ENCODE results near the gene ABLIM1.

The ABLIM1 gene

DNA sequence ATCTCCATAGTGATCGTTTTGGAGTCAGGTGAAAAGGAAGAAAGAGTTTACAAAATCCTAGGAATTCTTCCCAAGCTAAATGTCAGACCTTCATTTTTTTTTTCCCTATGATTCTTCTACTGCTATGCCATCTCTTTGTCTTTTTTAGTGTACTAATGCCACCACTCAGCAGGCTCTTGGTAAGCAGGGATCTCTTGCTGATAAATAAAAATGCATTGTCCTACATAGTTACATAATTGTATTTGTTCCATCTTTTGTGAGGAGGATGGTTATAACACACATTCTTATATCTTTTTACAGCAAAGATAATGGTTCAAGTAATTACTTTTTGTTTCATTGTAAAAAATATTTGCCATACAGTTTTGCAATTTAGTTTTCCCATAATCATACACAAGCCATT is 217.0 kb downstream of the ABLIM1 start:
- TF ChIP-seq, protein P1, sequence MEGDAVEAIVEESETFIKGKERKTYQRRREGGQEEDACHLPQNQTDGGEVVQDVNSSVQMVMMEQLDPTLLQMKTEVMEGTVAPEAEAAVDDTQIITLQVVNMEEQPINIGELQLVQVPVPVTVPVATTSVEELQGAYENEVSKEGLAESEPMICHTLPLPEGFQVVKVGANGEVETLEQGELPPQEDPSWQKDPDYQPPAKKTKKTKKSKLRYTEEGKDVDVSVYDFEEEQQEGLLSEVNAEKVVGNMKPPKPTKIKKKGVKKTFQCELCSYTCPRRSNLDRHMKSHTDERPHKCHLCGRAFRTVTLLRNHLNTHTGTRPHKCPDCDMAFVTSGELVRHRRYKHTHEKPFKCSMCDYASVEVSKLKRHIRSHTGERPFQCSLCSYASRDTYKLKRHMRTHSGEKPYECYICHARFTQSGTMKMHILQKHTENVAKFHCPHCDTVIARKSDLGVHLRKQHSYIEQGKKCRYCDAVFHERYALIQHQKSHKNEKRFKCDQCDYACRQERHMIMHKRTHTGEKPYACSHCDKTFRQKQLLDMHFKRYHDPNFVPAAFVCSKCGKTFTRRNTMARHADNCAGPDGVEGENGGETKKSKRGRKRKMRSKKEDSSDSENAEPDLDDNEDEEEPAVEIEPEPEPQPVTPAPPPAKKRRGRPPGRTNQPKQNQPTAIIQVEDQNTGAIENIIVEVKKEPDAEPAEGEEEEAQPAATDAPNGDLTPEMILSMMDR (IDR thresholded peaks at IDR 0.05), result no peak
- TF ChIP-seq ZFX (IDR thresholded peaks at IDR 0.05; ENCODE audit: borderline replicate concordance), result no peak

GRCh38 chr10:114437473-114438292 is 220.4 kb downstream of the ABLIM1 start:
- no peak overlapping the region for H3K27ac ChIP-seq

More for the DNA sequence above, 217.0 kb downstream of the ABLIM1 start:
- H3K27ac ChIP-seq, result no peak overlapping the region

GRCh38 chr10:114436941-114437340 is 221.1 kb downstream of the ABLIM1 start:
- TF ChIP-seq, protein P1 (IDR thresholded peaks at IDR 0.05), result no peak
- no peak for TF ChIP-seq ZFX (IDR thresholded peaks at IDR 0.05; ENCODE audit: borderline replicate concordance)
- no peak overlapping the region for H3K27ac ChIP-seq

More at GRCh38 chr10:114437473-114438292, 220.4 kb downstream of the ABLIM1 start:
- TF ChIP-seq ZFX (IDR thresholded peaks at IDR 0.05; ENCODE audit: borderline replicate concordance), result no peak
- TF ChIP-seq, protein P1 (IDR thresholded peaks at IDR 0.05), result peak; percentile 53

DNA sequence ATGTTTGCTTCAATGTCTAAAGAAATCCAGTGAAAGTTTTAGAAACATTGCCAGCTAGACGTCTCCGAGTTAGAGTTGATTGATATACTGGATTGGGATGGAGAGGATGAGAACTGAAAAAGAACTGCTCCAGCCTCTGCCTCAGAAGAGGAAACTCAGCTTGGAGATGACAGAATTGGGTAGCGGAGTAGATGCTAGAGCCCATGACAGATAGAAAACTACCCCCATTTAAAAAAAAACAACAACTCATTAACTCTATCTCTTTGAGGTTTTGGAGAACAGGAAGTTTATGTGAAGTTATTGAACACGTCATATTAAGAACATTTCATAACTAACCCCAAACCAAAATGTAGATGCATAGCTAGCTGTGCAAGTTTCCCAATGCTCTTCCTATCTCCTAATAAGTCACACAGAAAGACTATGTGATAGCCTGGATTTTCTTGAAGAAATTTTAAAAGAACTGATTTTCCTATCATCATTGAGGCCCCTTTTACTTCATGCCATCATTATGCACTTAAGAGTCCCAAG is 225.4 kb downstream of the ABLIM1 start:
- no peak overlapping the region for H3K27ac ChIP-seq
- TF ChIP-seq ZFX (IDR thresholded peaks at IDR 0.05; ENCODE audit: borderline replicate concordance), result no peak
- TF ChIP-seq, protein P1 (IDR thresholded peaks at IDR 0.05), result no peak

GRCh38 chr10:114431414-114432135 is 226.5 kb downstream of the ABLIM1 start:
- TF ChIP-seq, protein P1 (IDR thresholded peaks at IDR 0.05), result no peak
- no peak for TF ChIP-seq ZFX (IDR thresholded peaks at IDR 0.05; ENCODE audit: borderline replicate concordance)
- H3K27ac ChIP-seq, result no peak overlapping the region

DNA sequence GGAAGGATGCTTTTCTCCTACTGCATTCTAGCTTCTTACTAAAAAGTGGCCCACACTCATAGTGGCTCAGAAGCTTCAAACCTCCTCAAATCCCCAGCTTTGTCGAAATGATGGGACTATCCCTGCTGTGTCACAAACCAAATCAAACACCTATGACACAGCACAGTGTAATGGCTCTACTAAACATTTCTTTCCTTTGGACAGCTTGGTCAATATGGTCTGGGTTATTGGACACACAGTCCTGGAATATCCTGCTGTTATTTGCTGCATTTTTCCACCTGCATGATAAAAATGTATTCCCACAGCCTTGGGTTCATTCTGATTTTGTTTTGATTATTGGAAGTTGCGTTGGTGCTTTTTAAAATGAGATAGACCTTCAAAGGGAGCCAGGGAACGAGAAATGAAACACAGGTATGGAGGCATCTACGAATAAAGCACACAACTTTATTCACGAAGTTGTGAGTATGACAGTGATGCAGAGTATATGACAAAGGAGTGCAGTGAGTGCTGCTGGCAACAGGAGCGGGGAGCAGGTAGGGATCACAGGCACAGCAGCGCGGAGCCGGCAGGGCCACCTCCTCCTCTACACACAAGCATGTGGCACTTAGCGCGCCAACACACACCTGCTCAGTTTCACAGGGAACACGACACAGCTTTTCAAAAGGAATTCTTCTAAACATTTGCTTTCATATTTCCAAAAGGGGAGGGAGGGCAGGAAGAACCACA is 227.2 kb downstream of the ABLIM1 start:
- H3K27ac ChIP-seq, result no peak overlapping the region
- TF ChIP-seq, protein P1 (IDR thresholded peaks at IDR 0.05), result no peak
- no peak for TF ChIP-seq ZFX (IDR thresholded peaks at IDR 0.05; ENCODE audit: borderline replicate concordance)

Data from 22Rv1 (cell line).